Gastroesophageal sphincter (tissue), 3 donors: ENCODE results near the gene CNTNAP2.

Experiments used
- POLR2A ChIP-seq, 2 donors: fragments of 450-650 bp; IDR thresholded peaks; one replicate each; pipeline ENCODE4 v1.6.1; 2017; ENCODE audit warnings: antibody characterized with exemption in 2 of 2, mild to moderate bottlenecking in 2 of 2, moderate library complexity in 1 of 2
- POLR2AphosphoS5 ChIP-seq: sonication (generic); formaldehyde crosslinking; IDR thresholded peaks from one replicate; pipeline ENCODE4 v1.6.1; 2017; ENCODE audit warnings: antibody characterized with exemption
- TF ChIP-seq, protein P1 (sequence below), 4 experiments: fragments of 200-600 bp in 2 of 4; fragments of 450-650 bp in 2 of 4; sonication (generic) in 1 of 4; IDR thresholded peaks; one replicate each; pipeline ENCODE4 v1.5.1; 2017 to 2019; ENCODE audit warnings: antibody characterized with exemption in 4 of 4, mild to moderate bottlenecking in 2 of 4, moderate library complexity in 2 of 4

DNA sequence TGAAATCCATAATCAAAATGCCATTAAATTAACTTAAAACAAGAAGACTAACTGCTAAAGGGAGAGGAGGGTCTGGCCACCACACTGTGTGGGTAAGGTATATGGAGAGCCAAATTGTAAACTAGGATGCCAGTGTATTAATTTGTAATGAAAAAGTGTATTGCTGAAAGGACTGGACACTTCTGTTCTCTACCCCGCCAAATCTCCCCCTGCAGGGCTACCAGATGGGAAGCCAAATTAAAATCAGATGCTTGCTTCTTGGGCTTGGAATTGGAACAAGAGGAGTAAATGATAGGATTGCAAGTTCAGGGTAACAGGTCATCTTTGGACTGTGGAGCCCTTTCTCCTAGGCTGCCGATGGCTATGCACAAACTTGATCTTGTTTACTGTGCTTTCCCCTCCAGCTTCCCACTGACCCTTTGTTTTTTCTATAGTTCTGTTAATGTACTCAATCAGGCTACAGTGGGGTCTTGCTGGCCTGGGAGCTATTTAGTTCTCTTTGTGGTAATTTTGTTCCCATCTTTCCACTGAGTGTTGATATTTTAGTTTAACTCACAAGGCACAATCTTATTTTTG lies 1541.9 kb downstream of the CNTNAP2 start:
- TF ChIP-seq, protein P1, sequence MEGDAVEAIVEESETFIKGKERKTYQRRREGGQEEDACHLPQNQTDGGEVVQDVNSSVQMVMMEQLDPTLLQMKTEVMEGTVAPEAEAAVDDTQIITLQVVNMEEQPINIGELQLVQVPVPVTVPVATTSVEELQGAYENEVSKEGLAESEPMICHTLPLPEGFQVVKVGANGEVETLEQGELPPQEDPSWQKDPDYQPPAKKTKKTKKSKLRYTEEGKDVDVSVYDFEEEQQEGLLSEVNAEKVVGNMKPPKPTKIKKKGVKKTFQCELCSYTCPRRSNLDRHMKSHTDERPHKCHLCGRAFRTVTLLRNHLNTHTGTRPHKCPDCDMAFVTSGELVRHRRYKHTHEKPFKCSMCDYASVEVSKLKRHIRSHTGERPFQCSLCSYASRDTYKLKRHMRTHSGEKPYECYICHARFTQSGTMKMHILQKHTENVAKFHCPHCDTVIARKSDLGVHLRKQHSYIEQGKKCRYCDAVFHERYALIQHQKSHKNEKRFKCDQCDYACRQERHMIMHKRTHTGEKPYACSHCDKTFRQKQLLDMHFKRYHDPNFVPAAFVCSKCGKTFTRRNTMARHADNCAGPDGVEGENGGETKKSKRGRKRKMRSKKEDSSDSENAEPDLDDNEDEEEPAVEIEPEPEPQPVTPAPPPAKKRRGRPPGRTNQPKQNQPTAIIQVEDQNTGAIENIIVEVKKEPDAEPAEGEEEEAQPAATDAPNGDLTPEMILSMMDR (IDR thresholded peaks at IDR 0.05) = no peak
- no peak for TF ChIP-seq POLR2AphosphoS5
- TF ChIP-seq POLR2A (IDR thresholded peaks at IDR 0.05) = no peak
